Sigmoid colon (tissue), 3 donors: Measurements from ENCODE around the gene PPEF2.

Experiments
- POLR2A ChIP-seq, 2 donors: fragments of 450-650 bp; IDR thresholded peaks; one replicate each; pipeline ENCODE4 v1.6.1; 2016; ENCODE audit warnings: antibody characterized with exemption in 2 of 2, mild to moderate bottlenecking in 2 of 2, moderate library complexity in 2 of 2
- TF ChIP-seq, protein P1 (sequence below), 4 experiments: fragments of 450-650 bp in 3 of 4; fragments of 200-600 bp in 1 of 4; IDR thresholded peaks; one replicate each; pipeline ENCODE4 v1.5.1; 2016 to 2019; ENCODE audit warnings: antibody characterized with exemption in 4 of 4, mild to moderate bottlenecking in 3 of 4, moderate library complexity in 2 of 4

DNA sequence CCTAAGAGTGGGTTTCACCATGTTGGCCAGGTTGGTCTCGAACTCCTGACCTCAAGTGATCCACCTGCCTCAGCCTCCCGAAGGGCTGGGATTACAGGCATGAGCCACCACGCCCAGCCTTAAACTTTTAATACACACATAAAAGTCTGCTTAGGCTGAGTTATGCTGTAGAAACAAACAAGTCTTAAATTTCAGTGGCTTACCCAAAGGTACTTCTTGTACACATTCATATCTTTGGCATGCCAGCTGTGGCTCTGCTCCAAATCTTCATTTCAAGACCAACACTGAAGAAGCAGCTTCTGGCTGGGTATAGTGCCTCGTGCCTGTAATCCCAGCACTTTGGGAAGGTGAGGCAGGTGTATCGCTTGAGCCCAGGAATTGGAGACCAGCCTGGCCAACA, 80.3 kb downstream of the PPEF2 start:
- no peak for TF ChIP-seq POLR2A (IDR thresholded peaks at IDR 0.05)
- TF ChIP-seq, protein P1, sequence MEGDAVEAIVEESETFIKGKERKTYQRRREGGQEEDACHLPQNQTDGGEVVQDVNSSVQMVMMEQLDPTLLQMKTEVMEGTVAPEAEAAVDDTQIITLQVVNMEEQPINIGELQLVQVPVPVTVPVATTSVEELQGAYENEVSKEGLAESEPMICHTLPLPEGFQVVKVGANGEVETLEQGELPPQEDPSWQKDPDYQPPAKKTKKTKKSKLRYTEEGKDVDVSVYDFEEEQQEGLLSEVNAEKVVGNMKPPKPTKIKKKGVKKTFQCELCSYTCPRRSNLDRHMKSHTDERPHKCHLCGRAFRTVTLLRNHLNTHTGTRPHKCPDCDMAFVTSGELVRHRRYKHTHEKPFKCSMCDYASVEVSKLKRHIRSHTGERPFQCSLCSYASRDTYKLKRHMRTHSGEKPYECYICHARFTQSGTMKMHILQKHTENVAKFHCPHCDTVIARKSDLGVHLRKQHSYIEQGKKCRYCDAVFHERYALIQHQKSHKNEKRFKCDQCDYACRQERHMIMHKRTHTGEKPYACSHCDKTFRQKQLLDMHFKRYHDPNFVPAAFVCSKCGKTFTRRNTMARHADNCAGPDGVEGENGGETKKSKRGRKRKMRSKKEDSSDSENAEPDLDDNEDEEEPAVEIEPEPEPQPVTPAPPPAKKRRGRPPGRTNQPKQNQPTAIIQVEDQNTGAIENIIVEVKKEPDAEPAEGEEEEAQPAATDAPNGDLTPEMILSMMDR (IDR thresholded peaks at IDR 0.05), result no peak
